DMS 273 treated with DMSO at 0.1 percent for 48 hours (cell line): ENCODE data around the gene ZC2HC1B.

Source experiments
- DNase-seq: peaks from one replicate; lab custom pipeline; 2025; lab: John Stamatoyannopoulos, UW

Gene ZC2HC1B

DNA sequence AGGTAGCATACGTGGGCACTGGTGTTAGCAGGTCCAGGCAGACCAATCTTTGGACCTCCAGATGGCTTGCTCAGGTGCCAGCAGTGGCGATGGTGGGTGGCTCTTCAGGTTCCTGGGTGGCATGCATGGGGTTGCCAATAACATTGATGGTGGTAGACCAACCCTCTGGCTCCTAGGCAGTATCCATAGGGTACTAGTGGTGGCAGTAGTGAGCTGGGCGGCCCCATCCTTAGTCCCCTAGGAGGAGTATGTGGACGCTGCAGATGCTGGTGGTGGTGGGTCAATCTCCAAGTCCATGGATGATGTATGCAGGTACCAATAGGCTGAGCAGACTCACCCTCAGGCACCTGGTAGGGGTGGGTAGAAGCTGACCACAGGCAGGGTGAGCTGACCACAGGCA lies 70.6 kb downstream of the ZC2HC1B start:
- DNase-seq = no peak

DNA sequence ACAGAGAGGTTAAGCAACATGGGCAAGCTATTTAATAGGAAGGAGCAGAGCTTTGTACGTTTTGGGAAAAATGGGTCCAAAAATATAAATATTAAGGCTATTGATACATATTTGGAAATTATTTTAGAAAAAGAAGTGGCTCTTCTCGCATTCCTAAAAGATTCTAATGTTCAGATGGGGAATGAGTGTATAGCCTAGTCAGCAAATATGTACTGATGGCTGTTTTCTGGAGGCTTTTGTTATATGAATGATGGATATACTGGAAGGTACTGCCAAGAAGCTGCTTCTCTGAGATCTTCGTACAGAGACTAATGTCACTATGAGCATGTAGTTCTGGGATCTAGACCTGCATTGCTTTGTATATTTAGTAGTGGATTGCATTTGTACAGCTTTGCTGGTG lies 72.1 kb downstream of the ZC2HC1B start:
- DNase-seq = no peak

DNA sequence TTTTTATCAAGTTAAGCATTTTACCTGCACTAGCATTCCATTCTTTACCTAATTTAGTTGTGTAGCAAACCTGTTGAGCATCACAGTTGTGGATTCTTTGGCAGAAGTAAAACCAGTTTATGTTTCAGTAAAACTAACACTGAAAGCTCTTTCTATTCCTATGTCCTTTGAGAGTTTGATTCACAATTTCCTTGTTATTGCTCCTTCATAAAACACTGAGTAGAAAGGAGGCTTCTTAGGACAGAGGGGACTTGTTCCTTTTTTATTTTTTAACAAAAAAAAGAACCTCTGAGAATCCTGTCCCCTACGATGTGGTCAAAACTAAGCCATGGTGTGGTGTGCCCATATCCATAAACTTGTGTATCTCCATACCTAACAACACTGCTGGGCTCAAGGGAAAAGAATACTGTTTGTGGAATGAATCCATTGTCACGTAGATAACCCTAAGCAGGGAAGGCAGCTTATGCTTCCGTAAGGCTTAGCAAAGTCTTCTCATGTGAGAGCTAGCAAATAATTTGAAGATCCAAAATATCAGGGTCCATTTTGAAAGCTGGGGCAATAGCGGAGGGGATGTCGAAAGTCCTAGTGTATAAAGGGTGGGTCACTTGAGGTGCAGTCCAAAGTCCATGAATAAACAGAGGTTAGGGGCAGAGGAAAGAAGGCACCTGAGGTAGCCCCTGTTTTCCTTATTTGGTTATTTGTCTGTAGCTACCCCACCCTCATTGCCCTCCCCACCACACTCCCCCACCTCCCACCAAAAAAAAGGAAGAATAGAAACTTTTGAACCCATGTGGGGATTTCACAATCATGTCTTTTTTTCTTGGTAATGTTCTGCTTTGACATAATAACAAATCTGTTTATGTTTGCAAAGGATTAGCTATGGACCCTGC lies 72.7 kb downstream of the ZC2HC1B start:
- no peak for DNase-seq

DNA sequence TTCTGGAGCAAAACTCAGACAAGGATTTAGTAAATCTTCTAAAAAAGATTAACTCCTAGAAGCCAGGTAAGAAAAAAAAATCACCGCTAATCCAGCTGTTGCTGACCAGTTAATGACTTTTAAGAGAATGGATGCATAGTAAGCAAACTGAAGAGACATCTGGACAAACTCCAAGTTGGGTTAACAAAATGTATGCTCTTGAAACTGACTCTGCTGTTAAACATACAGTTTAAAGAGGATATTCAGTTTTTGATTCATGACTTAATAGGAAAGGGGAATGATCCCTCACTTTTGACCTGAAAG lies 73.3 kb downstream of the ZC2HC1B start:
- no peak for DNase-seq

DNA sequence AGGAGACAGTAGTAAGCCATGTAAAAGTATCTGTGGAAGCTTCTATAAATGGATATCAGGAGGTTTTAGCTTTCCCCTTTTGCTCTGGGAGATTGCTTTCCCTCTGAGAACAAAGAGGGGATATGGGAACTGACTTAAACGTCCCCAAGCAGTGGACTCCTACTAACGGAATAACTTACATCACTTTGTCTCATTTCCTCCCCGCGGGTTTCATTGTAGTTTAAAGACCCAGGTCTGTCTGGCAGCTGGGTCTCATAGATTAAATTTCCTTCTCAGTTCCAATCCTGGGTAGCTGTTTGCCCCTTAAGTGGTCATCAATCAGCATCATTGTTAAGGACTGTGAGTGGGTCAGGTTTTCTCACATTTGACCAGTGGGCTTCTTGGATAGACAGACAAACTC lies 75.1 kb downstream of the ZC2HC1B start:
- DNase-seq = no peak

DNA sequence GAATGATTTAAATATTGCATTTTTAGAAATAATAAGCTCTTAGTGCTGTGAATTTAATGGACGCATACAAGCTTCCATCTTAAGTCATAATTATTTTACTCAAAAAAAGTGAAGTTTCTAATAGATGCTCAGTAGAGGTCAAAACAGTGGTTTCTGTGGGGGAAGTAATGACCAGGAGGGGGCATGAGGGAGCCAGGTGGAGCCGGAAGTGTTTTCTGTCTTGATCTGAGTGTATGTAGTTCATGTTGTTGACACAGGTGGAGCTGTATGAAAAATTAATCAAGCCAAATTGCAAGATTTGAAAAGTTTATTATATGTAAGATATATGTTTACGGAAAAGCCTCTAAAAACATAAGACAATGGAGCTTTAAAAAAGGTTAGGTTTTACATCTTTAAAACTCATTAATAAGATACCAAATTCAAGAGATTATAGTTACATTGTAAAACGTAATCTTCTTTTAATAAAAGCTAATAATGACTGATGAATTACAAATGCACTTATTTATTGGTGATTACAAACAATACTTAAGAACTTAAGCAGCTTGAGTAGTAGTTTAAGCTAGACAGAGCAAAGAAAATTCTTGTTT lies 75.8 kb downstream of the ZC2HC1B start:
- DNase-seq = peak; percentile 51

DNA sequence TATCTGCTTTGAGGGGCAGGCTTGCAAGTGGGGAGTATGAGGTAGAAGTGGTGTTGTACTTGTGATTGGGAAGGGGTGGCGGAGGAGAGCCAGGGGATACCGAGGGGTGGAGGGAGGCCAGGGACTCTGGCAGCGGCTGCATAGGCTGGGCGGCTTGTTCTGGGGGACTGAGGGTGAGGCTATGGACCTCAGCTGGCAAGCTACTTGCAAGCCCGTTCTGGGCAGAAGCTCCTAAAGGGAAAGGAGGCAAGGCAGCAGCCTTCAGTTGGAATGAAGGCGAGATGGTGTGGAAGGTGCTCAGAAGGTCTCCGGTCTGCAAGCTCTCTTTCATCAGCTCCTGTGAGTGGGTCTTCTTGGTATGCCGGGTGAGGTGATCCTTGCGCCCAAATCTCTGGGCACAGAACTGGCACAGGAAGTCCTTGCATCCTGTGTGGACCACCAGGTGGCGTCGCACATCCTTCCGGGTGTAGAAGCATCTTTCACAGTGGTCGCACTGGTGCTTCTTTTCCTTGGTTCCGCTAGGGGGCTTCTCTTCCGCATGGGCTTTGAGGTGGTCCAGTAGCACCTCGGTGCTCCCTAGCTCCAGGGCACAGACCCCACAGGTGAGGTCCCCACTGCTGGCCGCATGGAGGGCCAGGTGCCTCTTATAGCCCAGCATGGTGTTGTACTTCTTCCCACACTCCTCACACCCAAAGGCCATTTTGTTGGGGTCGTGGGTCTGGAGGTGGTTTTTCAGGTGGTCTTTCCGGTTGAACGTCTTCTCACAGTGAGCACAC lies 77.8 kb downstream of the ZC2HC1B start:
- DNase-seq = no peak

DNA sequence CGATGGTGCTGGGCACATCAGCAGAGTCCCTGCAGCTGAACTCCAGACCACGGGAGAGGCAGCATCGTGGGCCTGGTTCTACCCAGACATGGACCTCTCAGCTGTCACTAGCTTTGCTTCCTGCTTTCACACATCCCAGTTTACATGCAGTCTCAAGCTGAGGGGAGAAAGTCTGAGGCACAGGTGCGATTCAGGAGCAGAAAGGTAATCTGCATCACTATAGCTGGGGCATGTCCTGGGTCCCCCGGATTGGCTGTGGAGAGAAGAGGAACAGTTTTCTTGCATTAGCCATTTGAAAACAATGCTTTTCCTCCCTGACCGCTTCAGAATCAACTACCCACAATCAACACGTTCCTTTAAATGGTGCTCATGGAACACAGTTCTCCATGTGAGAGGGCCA lies 83.9 kb downstream of the ZC2HC1B start:
- no peak for DNase-seq

DNA sequence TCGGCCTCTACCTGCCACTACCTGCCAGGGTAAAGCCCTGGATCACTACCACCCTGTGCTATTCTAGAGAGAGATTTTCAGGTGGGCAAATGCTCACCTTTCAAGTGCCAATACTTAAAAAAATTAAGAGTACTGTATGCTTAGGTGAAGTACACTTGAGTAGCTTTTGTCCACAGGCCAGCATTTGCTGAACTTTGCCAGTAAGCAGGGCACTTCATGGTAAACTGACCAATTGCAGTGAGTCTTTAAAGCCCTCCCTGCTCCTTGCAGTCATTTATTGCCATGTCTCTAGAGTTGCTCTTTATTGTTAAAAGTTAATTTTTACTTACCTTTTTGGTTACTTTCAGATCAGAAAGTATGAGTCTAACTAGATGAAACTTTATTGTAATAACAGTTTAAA lies 85.3 kb downstream of the ZC2HC1B start:
- DNase-seq = no peak

DNA sequence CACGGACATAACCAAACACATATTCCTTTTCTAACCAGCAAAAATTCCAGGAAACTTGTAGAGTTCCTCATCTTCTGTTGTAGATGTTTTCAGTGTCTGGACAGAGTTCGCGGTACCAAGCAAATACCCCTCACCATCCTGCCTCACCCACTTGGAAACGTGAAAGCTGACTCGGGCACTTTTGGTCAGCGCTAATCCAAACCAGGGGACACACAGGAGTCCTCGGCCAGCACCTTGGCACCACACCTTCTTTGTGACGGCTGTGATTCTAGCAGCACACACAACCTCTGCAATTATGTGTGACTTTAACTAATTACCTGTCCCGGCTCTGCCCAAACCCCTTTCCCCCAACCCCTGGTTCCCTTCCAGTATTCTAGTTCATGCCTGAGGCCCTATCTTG lies 85.7 kb downstream of the ZC2HC1B start:
- no peak for DNase-seq

DNA sequence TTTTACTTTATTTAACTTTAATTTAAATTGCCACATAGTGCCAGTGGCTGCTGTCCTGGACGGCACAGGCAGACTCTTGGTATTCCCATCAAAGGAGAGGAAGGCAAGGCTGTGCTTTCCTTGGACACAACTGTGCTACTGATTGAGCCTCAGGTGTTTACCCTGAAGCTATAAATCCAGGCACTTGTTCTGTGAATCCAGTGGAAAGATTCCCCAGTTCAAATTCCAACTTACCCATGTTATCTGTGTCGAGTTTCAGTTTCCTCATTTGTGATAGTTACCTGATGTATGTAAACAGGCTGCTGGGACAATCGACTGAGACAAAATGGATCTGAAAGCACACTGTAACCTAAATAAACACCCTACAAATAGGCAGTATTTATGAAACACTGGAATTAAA lies 86.6 kb downstream of the ZC2HC1B start:
- DNase-seq = no peak

DNA sequence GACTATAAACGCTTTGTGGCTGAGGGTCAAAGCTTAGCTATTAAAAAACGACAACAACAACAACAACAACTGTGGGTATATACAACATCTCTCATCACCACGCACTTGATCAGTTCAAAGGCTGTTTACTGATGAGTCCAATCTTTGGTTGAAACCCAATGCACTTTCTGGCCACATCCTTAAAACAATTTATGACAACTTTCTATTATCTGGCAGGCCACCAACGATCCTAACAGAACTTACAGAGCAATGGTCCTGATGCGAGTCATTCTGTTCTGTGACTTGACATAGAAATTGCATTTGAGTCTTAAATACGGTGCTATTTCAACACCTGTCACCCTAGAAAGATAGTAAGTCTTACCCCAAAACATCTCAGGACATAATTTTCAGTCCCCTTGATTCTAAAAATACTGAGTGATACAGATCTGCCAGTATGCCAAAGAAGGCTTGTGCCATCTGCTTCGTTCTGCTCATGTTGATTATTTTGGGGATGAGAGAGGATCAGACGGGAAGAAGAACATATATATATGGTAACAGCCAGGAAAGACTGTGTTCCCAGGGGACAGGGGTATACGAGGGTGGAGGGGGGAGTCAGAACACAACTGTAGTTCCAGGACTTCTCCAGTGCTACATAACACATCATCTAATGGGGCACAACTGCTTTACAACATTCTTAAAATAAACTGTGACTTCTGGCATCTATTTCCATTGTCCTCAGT lies 87.9 kb downstream of the ZC2HC1B start:
- no peak for DNase-seq

DNA sequence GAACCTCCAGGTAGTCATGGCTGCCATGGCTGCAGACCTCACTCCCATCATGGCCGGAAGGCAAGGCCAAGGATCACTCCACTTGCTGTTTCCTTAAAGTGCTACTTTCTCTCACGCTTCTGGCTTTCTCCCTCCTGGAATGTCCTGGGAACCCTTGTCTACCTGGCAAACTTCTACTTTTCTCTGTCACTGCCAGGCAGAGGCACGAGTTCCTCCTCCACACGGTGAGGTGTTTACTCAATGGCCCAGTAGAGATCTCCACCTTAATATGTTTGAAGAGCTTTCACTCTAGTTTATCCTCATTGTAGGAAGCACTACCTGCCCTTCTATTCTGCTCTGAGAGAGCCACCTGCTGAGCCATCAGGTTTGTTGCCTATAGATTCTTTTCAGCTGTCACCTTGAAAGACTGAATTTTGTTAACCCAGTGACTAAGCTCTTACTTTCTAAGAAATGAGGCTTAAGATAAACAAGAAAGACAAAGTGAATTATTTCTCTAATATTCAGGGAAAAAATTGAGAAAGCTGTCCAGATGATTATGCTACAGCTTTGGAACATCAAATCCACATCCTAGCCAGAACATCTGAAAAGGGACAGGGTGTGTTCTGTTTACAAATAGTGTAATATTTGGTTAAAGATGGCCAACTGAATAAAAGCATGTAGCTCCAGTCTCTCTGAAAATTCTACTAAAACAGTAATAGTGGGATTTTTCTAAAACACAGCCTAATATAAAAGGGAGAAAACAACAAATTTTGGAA lies 88.8 kb downstream of the ZC2HC1B start:
- DNase-seq = no peak

DNA sequence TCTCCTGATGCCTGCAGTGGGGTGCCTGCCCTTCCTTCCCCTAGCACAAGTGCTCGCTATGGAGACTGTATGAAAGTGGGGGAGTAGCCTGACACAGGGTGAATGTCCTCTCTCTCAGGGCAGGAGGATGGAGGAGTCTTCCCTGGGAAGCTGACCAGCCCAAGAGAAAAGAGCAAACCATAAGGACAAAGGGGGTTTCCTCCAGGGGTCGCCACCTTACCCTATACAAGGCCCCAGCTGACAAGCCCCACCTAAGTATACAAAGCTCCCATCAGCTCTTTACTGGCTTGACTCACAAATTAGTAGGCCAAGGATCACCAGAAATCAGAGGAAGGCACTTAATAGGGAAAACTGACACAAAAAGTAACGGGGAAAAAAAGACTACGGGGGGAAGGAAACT lies 89.6 kb downstream of the ZC2HC1B start:
- no peak for DNase-seq

DNA sequence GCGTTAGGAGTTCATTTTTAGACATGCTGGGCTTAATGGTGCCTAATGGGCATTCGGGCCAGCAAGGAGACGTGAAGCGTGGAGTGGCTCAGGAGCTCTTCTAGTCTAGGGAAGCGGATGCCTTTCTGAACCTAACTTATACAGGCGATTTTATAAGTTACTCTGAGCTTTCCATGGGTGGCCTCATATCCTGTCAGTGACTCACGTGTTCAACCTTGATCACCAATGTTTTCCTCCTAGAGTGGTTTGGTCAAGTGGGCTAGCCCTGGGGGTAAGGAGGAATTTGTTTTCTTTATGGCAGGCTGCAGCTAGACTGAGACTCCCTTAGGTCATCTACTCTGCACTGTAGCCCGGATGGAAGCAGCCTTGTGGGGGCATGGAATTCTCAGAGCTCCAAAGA lies 91.7 kb downstream of the ZC2HC1B start:
- no peak for DNase-seq

DNA sequence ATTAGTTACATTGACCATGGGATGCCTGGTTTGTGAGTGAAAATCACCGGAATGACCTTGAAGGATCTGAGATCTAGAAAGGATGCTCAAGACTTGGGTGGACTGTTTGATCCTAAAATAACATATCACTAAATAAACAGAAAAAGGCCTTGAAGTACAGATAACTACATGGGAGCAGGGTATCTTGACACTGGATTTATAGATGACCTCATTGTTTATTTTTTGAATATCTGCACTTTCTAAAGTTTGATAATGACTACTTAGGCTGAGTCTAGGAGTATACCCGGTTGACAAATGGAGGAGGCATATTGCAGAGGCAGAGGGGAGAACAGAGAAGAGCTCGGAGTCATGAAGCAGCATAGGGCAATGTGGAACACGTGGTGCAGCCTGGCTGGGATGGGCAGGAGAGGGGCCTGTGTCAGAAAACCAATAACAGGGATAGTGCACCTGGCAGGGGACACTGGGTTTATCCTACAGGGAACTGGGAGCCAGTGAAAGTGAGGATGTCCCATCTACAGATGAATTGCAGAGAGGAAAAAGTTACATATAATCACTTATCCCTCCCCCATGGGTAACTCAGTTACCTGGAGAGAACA lies 93.5 kb downstream of the ZC2HC1B start:
- DNase-seq = no peak

DNA sequence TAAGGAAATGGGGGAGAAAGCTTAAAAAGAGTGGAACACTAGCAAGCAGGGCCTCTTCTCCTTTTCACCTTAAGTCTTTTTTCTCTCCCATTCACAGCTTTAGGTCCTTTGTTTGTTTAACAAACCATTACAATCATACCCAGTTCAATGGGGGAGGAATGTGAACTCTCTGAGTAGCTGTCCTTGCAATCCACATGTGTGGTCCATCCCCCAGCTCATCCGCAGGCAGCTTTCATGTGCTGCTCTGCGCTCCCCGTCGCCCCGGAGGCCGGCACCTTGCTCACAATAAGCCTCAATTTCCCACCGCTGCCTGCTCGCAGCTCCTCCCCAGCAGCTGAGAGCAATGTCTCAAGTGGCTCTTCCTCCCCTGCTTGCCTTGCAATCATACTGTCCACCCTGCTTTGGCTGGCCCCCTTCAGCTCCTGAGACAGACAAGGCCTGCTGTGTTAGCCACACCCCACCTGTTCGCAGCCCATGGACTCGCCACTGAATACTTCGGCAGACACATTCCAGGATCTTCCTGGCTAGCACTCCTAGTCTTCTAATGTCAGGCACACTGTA lies 94.6 kb downstream of the ZC2HC1B start:
- no peak for DNase-seq

DNA sequence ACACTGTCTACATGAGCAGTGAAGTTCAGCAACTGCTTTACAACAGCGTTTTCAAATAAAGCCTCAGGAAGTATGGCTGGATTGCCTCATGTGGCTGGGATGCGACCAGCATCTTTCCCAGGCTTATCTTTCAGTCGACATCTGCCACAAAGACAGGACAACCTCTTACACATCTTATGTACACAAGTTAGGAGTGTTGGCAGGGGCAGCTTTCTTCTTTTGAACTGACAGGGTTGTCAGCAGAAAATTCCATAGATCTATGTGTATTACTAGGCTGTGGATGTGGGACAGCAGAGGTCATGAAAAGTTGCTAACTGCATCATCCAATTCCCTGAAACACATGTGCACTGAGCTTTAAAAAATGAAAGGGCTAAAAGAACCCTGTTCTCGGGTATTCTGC lies 95.7 kb downstream of the ZC2HC1B start:
- no peak for DNase-seq

DNA sequence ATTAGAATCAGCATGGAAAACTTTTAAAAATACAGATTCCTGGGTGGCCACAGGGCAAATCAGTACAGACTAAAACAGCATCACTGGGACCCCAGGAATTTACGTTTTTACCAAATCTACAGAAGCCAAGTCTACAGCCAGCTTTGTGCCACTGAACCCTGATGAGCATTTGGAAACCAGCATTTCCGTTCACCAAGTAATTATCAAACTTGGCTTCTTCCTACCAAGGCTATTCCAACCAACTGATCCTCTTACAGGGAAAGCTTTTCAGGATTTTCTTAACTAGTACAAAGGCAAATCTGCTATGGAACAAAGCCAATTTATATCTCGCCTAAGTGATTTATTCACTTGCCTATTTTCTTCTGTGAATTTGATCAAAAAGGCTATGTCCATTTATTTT lies 96.8 kb downstream of the ZC2HC1B start:
- no peak for DNase-seq

DNA sequence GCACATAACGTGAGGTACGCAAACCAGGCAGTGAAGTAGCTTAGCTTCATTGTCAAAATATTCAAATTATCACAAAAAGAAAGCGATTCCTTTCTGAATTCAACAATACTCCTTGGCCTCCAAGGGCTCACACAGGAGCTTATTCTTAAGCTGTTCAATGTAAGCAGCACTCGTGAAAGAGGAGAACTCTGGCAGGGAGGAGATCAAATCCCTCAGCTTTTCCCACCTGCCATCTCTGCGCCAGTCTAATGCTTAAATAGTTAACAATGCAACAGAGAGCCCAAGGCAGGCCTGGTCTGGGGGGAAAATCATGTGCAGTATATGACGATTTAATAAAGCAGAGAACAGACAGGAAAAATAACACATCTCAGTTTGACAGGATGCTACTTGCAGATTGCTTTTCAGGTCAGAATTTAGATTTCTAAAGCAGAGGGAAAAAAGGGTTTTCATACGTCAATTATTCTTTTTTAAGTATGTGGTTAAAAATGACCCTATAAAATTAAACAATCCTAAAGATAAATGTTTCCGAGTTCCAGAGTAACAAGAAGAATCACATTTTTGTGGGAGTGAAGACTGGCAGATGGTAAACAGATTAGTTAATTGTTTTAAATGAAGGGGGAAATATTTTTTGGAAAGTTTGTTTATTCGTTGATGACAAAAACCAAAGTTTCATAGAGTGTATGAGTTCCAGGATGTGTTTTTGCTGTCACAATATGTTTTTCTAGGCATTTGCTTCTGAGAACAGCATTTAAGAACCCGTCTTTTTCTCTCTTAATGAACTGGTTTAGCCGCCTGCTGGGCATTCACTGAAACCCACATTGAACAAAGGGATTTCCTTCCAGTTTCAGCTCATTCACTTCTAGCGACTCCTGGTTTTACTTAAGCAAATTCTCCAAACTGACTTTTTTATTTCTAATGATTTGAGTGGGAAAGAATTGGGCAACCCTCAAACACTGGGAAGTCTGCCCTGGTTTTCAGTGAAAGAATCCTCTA lies 97.9 kb downstream of the ZC2HC1B start:
- DNase-seq = no peak
